PC-9 (cell line): Measurements from ENCODE around the gene LRRC61. TPM values are rescaled to one million over a fixed set of nuclear protein-coding genes. Genes with fewer than 3 reads are reported as not detected.

ENCODE experiments used
- BruUV-seq: library from RNA; stranded (reverse); fragments of 400-500 nt; replicated peaks from 2 replicates; lab custom pipeline; 2021; lab: Mats Ljungman, UMichigan
- CTCF ChIA-PET: fragments of 300-600 bp; sonication (Branson Sonifier 250); formaldehyde crosslinking; loops from one replicate; lab custom pipeline; 2022; ENCODE audit warnings: antibody characterized with exemption; lab: Charles Lee
- POLR2A ChIA-PET: fragments of 300-600 bp; sonication (Branson Sonifier 250); formaldehyde crosslinking; loops from one replicate; lab custom pipeline; 2022; ENCODE audit warnings: antibody characterized with exemption; ENCODE audit not compliant: unreplicated experiment; lab: Charles Lee
- DNase-seq, 2 experiments: peaks; one replicate each; pipeline versions ENCODE4 v3.0.0 to v3.0.0-alpha.2; 2015 to 2022; ENCODE audit warnings: mixed read lengths in 1 of 2
- H2AFZ ChIP-seq: fragments of 200-600 bp; sonication (generic); 2 replicates; pipeline ENCODE4 v1.8.1; 2017; ENCODE audit warnings: antibody characterized with exemption
- H3F3A ChIP-seq: fragments of 200-600 bp; sonication (generic); 2 replicates; pipeline ENCODE4 v1.8.1; 2017; ENCODE audit warnings: antibody characterized with exemption, mild to moderate bottlenecking, low read depth; ENCODE audit not compliant: insufficient read depth
- H3K27ac ChIP-seq: fragments of 200-600 bp; sonication (generic); 2 replicates; pipeline ENCODE4 v1.6.1; 2016; ENCODE audit warnings: mixed run types
- H3K27me3 ChIP-seq: fragments of 200-600 bp; sonication (generic); 2 replicates; pipeline ENCODE4 v1.6.1; 2016; ENCODE audit warnings: low read depth, mixed run types; ENCODE audit not compliant: insufficient read depth
- H3K36me3 ChIP-seq: fragments of 200-600 bp; sonication (generic); 2 replicates; pipeline ENCODE4 v1.6.1; 2016; ENCODE audit warnings: low read depth, mixed run types
- H3K4me1 ChIP-seq: fragments of 200-600 bp; sonication (generic); replicated peaks from 2 replicates; pipeline ENCODE4 v1.6.1; 2016; ENCODE audit warnings: mixed run types; ENCODE audit not compliant: insufficient read depth
- H3K4me2 ChIP-seq: fragments of 200-600 bp; sonication (generic); 2 replicates; pipeline ENCODE4 v1.6.1; 2017; ENCODE audit warnings: mixed run types
- H3K4me3 ChIP-seq: fragments of 200-600 bp; sonication (generic); 2 replicates; pipeline ENCODE4 v1.6.1; 2016; ENCODE audit warnings: mixed run types
- H3K79me2 ChIP-seq: fragments of 200-600 bp; sonication (generic); 2 replicates; pipeline ENCODE4 v1.6.1; 2017; ENCODE audit warnings: low read depth, mixed run types
- H3K9me2 ChIP-seq: fragments of 200-600 bp; sonication (generic); 2 replicates; pipeline ENCODE4 v1.8.1; 2017; ENCODE audit warnings: mild to moderate bottlenecking; ENCODE audit not compliant: insufficient read depth
- H3K9me3 ChIP-seq: fragments of 200-600 bp; sonication (generic); 2 replicates; pipeline ENCODE4 v1.8.1; 2016; ENCODE audit warnings: low read depth; ENCODE audit not compliant: insufficient read depth
- H4K20me1 ChIP-seq: fragments of 200-600 bp; sonication (generic); 2 replicates; pipeline ENCODE4 v1.8.1; 2017; ENCODE audit not compliant: insufficient read depth
- CTCF ChIP-seq: fragments of 200-600 bp; sonication (generic); conservative IDR thresholded peaks from 2 replicates; pipeline ENCODE4 v1.6.1; 2017; ENCODE audit warnings: mixed run types, antibody characterized with exemption, mild to moderate bottlenecking, moderate library complexity
- EZH2 ChIP-seq: fragments of 200-600 bp; sonication (generic); IDR thresholded peaks from 2 replicates; pipeline ENCODE4 v1.8.0; 2017; ENCODE audit warnings: antibody characterized with exemption, low read depth
- intact Hi-C: fragments of 100-400 bp; cut with micrococcal nuclease; formaldehyde crosslinking; loops from one replicate; pipeline ENCODE4 v1.10.0; 2022; ENCODE audit not compliant: unreplicated experiment
- total RNA-seq: library from RNA; stranded (reverse); gene quantifications from 2 replicates; pipeline ENCODE4 v1.2.3, GENCODE V29; 2021

LRRC61 gene
- total RNA-seq, 1 experiment from 2014 or later, result 34.8 TPM

GRCh38 chr7:150371996-150372270 lies 48.8 kb downstream of the LRRC61 start:
- CTCF ChIA-PET, result interaction anchor here (0.6 kb wide), 1 partner anchor 28 kb away, joined by 6 read pairs; no protein-coding TSS in a partner anchor
- no peaks in the 10 kb centered on the region for H3K27me3 ChIP-seq
- no peak overlapping the region for H3K4me3 ChIP-seq
- no peak overlapping the region for H2AFZ ChIP-seq
- H3K27ac ChIP-seq, result no peak overlapping the region
- peaks cover 28% of the 10 kb centered on the region for H3K4me1 ChIP-seq
- H3F3A ChIP-seq, result peaks cover 56% of the 10 kb centered on the region
- TF ChIP-seq CTCF (no peak), EZH2 (no peak)
- peaks cover 55% of the 10 kb centered on the region for H3K79me2 ChIP-seq
- peaks cover 23% of the 10 kb centered on the region for H3K36me3 ChIP-seq
- no peak for DNase-seq
- peaks cover 34% of the 10 kb centered on the region for H4K20me1 ChIP-seq
- no peaks in the 10 kb centered on the region for H3K9me2 ChIP-seq
- no TSS peak for BruUV-seq
- H3K9me3 ChIP-seq, result no peaks in the 10 kb centered on the region
- intact Hi-C loops, result no loop called here
- POLR2A ChIA-PET, result no interaction called here
- H3K4me2 ChIP-seq, result no peak overlapping the region

GRCh38 chr7:150372271-150373048 lies 49.3 kb downstream of the LRRC61 start:
- TF ChIP-seq EZH2 (no peak), CTCF (no peak)
- Histone ChIP-seq H3K27ac (no peak overlapping the region), H3K36me3 (peaks cover 23% of the 10 kb centered on the region), H3K9me2 (no peaks in the 10 kb centered on the region), H3K79me2 (peaks cover 55% of the 10 kb centered on the region), H3F3A (peaks cover 56% of the 10 kb centered on the region), H3K4me1 (peaks cover 24% of the 10 kb centered on the region), H3K27me3 (no peaks in the 10 kb centered on the region), H3K4me2 (no peak overlapping the region), H3K4me3 (no peak overlapping the region), H3K9me3 (no peaks in the 10 kb centered on the region), H4K20me1 (peaks cover 34% of the 10 kb centered on the region), H2AFZ (no peak overlapping the region)
- no peak for DNase-seq
- ChIA-PET CTCF (no interaction called here), POLR2A (no interaction called here)
- intact Hi-C loops, result no loop called here
- BruUV-seq, result no TSS peak

- Histone ChIP-seq H3K27ac (no peak overlapping the region), H3K79me2 (peaks cover 55% of the 10 kb centered on the region), H3K4me3 (no peak overlapping the region), H3K4me1 (peaks cover 27% of the 10 kb centered on the region), H3F3A (peaks cover 56% of the 10 kb centered on the region), H2AFZ (no peak overlapping the region), H3K9me3 (no peaks in the 10 kb centered on the region), H3K9me2 (no peaks in the 10 kb centered on the region), H3K27me3 (no peaks in the 10 kb centered on the region), H4K20me1 (peaks cover 34% of the 10 kb centered on the region), H3K36me3 (peaks cover 23% of the 10 kb centered on the region), H3K4me2 (no peak overlapping the region)
- intact Hi-C loops, result no loop called here
- ChIA-PET POLR2A (no interaction called here), CTCF (no interaction called here)
- BruUV-seq, result no TSS peak
- TF ChIP-seq CTCF (no peak), EZH2 (no peak)
- peak in 1 of 2 experiments; percentile 14 for DNase-seq
These were observed 50.1 kb downstream of the LRRC61 start for GRCh38 chr7:150373049-150373801.
